ENCODE measurements around the gene ZNF879.

DNA sequence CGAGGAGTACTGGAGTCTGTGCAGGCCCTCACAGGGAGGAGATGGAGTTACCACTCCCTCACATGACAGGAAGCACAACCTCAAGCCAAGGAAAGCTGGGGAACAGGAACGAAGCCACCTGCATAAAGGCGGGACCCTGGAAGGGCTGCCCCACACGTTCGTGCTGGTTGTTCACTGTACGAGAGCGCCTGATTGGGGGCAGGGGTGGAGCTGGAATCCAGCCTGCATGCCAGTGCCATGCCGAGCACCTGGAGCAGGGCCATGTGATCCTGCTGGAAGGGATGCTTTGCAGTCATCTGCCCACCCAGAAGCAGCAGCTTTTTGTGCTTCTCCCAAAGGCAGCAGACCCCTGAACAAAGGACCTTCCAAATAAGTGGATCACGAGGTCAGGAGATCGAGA, 39.9 kb upstream of the ZNF879 start:
- TF ChIP-seq, protein P1, sequence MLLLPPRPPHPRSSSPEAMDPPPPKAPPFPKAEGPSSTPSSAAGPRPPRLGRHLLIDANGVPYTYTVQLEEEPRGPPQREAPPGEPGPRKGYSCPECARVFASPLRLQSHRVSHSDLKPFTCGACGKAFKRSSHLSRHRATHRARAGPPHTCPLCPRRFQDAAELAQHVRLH (tag by site-specific recombination; IDR thresholded peaks at IDR 0.05): no peak
- TF ChIP-seq, protein P2, sequence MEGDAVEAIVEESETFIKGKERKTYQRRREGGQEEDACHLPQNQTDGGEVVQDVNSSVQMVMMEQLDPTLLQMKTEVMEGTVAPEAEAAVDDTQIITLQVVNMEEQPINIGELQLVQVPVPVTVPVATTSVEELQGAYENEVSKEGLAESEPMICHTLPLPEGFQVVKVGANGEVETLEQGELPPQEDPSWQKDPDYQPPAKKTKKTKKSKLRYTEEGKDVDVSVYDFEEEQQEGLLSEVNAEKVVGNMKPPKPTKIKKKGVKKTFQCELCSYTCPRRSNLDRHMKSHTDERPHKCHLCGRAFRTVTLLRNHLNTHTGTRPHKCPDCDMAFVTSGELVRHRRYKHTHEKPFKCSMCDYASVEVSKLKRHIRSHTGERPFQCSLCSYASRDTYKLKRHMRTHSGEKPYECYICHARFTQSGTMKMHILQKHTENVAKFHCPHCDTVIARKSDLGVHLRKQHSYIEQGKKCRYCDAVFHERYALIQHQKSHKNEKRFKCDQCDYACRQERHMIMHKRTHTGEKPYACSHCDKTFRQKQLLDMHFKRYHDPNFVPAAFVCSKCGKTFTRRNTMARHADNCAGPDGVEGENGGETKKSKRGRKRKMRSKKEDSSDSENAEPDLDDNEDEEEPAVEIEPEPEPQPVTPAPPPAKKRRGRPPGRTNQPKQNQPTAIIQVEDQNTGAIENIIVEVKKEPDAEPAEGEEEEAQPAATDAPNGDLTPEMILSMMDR (tag by site-specific recombination; IDR thresholded peaks at IDR 0.05): no peak
- no peak for TF ChIP-seq GLI2 (tag by site-specific recombination; IDR thresholded peaks at IDR 0.05; ENCODE audit: borderline replicate concordance, low read depth)
- no peak for TF ChIP-seq SALL2 (tag by site-specific recombination; IDR thresholded peaks at IDR 0.05; ENCODE audit: borderline replicate concordance)
- TF ChIP-seq ZNF416 (tag by site-specific recombination; IDR thresholded peaks at IDR 0.05): no peak
- TF ChIP-seq RBAK (tag by site-specific recombination; IDR thresholded peaks at IDR 0.05): no peak
- no peak for TF ChIP-seq ZNF24 (tag by site-specific recombination; IDR thresholded peaks at IDR 0.05)

All from HEK293 (cell line).